DND-41 (cell line): ENCODE data around the gene PXT1.

ENCODE experiments used
- ATAC-seq: fragments of 200-7000 bp; cut with Tn5 transposase; 3 replicates; pipeline ENCODE4 v1.9.1; 2021; ENCODE audit warnings: low read depth; ENCODE audit not compliant: insufficient read depth
- DNase-seq: peaks from one replicate; pipeline ENCODE4 v3.0.0-alpha.2; 2020
- H2AFZ ChIP-seq: 2 replicates; pipeline ENCODE4 v1.6.0; 2012; ENCODE audit warnings: low read depth, low read length
- H3K27ac ChIP-seq: 2 replicates; pipeline ENCODE4 v1.5.1; 2012; ENCODE audit warnings: low read length, inconsistent platforms
- H3K27me3 ChIP-seq: fragments of 200-600 bp; sonication (generic); 2 replicates; pipeline ENCODE4 v1.6.0; 2012; ENCODE audit warnings: low read length, mild to moderate bottlenecking, inconsistent platforms; ENCODE audit not compliant: insufficient read depth, poor library complexity
- H3K36me3 ChIP-seq: 2 replicates; pipeline ENCODE4 v1.5.1; 2012; ENCODE audit warnings: low read length, inconsistent platforms; ENCODE audit not compliant: insufficient read depth
- H3K4me1 ChIP-seq: 2 replicates; pipeline ENCODE4 v1.5.1; 2012; ENCODE audit warnings: mild to moderate bottlenecking, low read length; ENCODE audit not compliant: insufficient read depth
- H3K4me2 ChIP-seq: 2 replicates; pipeline ENCODE4 v1.6.0; 2012; ENCODE audit warnings: mild to moderate bottlenecking, moderate library complexity, low read length, inconsistent platforms; ENCODE audit not compliant: insufficient read depth
- H3K4me3 ChIP-seq, 2 experiments: fragments of 200-600 bp in 1 of 2; shearing (Covaris generic) in 1 of 2; 2 replicates each; pipeline ENCODE4 v1.5.1; 2012 to 2016; ENCODE audit warnings: inconsistent platforms in 2 of 2, low read length in 2 of 2, mild to moderate bottlenecking in 2 of 2, low read depth in 1 of 2, moderate library complexity in 1 of 2
- H3K79me2 ChIP-seq: 2 replicates; pipeline ENCODE4 v1.6.0; 2012; ENCODE audit warnings: low read length, inconsistent platforms; ENCODE audit not compliant: insufficient read depth
- H3K9ac ChIP-seq: 2 replicates; pipeline ENCODE4 v1.6.0; 2012; ENCODE audit warnings: low read depth, mild to moderate bottlenecking, inconsistent platforms, low read length, moderate library complexity
- H3K9me3 ChIP-seq: 2 replicates; pipeline ENCODE4 v1.5.1; 2012; ENCODE audit warnings: low read length, moderate library complexity, mild to moderate bottlenecking, inconsistent platforms; ENCODE audit not compliant: insufficient read depth, severe bottlenecking
- H4K20me1 ChIP-seq: 2 replicates; pipeline ENCODE4 v1.6.0; 2012; ENCODE audit warnings: low read length; ENCODE audit not compliant: insufficient read depth
- EZH2 ChIP-seq: IDR thresholded peaks from 3 replicates; pipeline ENCODE4 v1.6.1; 2012; ENCODE audit warnings: borderline replicate concordance, low read depth, mild to moderate bottlenecking, moderate library complexity, low read length, inconsistent platforms; ENCODE audit not compliant: severe bottlenecking
- TF ChIP-seq, protein P1 (sequence below): IDR thresholded peaks from 2 replicates; pipeline ENCODE4 v1.5.1; 2012; ENCODE audit warnings: borderline replicate concordance, low read length, moderate library complexity, mild to moderate bottlenecking; ENCODE audit not compliant: poor library complexity, severe bottlenecking; ENCODE audit errors: extremely low read depth

The PXT1 gene

DNA sequence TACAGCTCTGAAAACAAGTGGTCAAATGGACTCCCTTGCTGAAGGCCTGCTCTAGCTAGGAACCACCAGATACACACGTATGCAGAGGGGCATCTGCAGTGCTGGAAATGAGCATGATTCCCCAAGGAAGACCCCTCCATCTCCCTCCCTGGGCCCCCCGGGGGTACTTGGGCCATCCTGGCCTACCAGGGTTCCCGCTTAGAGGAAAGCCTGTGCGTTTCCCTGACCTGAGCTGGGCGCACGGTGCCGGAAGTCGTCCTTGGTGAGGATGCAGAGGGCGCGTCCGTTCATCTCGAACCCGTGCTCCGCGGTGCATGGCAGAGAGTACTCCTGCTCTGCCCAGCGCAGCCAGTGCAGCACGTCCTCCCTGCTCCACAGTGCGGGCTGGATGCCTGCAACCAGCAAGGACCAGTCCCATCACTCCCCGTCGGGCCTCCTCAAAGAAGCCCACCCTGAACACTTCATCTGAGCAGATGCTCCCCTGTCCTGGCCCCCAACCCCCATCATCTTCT is 67.0 kb downstream of the PXT1 start:
- Histone ChIP-seq H3K4me3 (no peak overlapping the region), H3K36me3 (no peaks in the 10 kb centered on the region), H4K20me1 (no peaks in the 10 kb centered on the region), H3K9me3 (no peaks in the 10 kb centered on the region), H3K27me3 (peaks cover 5% of the 10 kb centered on the region), H3K4me1 (no peaks in the 10 kb centered on the region), H3K27ac (no peak overlapping the region), H2AFZ (no peak overlapping the region), H3K79me2 (no peaks in the 10 kb centered on the region), H3K4me2 (no peak overlapping the region), H3K9ac (no peak overlapping the region)
- ATAC-seq (no peak), DNase-seq (no peak)
- no peak for TF ChIP-seq EZH2
- TF ChIP-seq, protein P1, sequence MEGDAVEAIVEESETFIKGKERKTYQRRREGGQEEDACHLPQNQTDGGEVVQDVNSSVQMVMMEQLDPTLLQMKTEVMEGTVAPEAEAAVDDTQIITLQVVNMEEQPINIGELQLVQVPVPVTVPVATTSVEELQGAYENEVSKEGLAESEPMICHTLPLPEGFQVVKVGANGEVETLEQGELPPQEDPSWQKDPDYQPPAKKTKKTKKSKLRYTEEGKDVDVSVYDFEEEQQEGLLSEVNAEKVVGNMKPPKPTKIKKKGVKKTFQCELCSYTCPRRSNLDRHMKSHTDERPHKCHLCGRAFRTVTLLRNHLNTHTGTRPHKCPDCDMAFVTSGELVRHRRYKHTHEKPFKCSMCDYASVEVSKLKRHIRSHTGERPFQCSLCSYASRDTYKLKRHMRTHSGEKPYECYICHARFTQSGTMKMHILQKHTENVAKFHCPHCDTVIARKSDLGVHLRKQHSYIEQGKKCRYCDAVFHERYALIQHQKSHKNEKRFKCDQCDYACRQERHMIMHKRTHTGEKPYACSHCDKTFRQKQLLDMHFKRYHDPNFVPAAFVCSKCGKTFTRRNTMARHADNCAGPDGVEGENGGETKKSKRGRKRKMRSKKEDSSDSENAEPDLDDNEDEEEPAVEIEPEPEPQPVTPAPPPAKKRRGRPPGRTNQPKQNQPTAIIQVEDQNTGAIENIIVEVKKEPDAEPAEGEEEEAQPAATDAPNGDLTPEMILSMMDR, result no peak

DNA sequence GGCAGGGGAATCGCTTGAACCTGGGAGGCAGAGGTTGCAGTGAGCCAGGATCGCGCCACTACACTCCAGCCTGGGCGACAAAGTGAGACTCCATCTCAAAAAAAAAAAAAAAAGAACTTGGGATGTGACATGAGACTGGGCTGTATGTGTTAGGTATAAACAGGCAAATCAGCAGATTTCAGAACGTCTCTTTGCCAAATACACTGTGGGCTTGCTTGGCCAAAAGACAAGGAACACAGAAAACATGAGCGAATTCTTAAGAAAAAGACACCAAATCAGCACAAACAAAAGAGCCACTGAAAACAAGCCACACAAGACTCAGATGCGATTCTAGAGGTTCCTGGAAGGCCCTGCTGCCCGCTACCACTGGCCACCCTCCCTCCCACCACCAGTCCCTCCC is 67.7 kb downstream of the PXT1 start:
- H3K4me2 ChIP-seq, result no peak overlapping the region
- H3K9me3 ChIP-seq, result no peaks in the 10 kb centered on the region
- no peak overlapping the region for H2AFZ ChIP-seq
- DNase-seq, result no peak
- ATAC-seq, result no peak
- no peaks in the 10 kb centered on the region for H3K36me3 ChIP-seq
- no peaks in the 10 kb centered on the region for H3K79me2 ChIP-seq
- H3K4me1 ChIP-seq, result no peaks in the 10 kb centered on the region
- H3K27ac ChIP-seq, result no peak overlapping the region
- no peak overlapping the region for H3K4me3 ChIP-seq
- no peaks in the 10 kb centered on the region for H4K20me1 ChIP-seq
- H3K27me3 ChIP-seq, result no peaks in the 10 kb centered on the region
- TF ChIP-seq, protein P1, result no peak
- TF ChIP-seq EZH2, result no peak
- H3K9ac ChIP-seq, result no peak overlapping the region

- TF ChIP-seq, protein P1, result no peak
- no peak for TF ChIP-seq EZH2
- no peaks in the 10 kb centered on the region for H3K4me1 ChIP-seq
- H3K4me2 ChIP-seq, result no peak overlapping the region
- H3K4me3 ChIP-seq, result no peak overlapping the region
- H3K36me3 ChIP-seq, result no peaks in the 10 kb centered on the region
- no peaks in the 10 kb centered on the region for H3K79me2 ChIP-seq
- no peak overlapping the region for H2AFZ ChIP-seq
- H3K9ac ChIP-seq, result no peak overlapping the region
- no peaks in the 10 kb centered on the region for H4K20me1 ChIP-seq
- DNase-seq (no peak), ATAC-seq (no peak)
- H3K27me3 ChIP-seq, result no peaks in the 10 kb centered on the region
- no peaks in the 10 kb centered on the region for H3K9me3 ChIP-seq
- H3K27ac ChIP-seq, result no peak overlapping the region
Measured at GRCh38 chr6:36374194-36374593, 68.5 kb downstream of the PXT1 start.
